ENCODE results near the gene HIGD2A. TPM values are rescaled to one million over a fixed set of nuclear protein-coding genes. Genes with fewer than 3 reads are reported as not detected.

Gene HIGD2A
- total and polyA plus RNA-seq, 2 experiments from 2014 or later: 67.7 to 194 TPM

DNA sequence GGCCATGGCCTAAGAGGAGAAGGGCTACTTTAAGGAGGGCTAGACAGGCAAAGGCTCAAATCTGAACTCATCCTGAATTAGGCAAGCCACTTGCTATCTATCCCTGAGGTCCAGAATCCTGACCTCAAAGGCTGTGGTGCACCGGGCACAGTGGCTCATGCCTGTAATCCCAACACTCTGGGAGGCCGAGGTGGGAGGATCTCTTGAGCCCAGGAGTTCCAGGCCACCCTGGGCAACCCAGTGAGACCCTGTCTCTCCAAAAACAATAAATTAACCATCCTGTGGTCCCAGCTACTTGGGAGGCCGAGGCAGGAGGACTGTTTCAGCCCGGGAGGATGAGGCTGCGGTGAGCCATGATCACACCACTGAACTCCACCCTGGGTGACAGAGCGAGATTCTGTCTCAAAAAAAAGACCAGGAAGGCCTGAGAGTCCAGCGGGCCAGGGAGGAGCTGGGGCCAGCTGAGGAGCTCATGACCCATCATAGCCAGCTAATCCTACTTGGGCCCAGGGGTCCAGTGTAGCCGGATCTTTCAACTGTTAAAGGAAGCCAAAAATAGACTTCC, 4.1 kb upstream of the HIGD2A start:
- H3K27me3 ChIP-seq (ENCODE audit: insufficient read depth): no peaks in the 10 kb centered on the region
- Mint-ChIP-seq H3K36me3 (ENCODE audit: low read depth) (peaks cover 74% of the 10 kb centered on the region), H3K27me3 (ENCODE audit: insufficient read depth, low read depth, poor library complexity) (peaks cover 11% of the 10 kb centered on the region), H3K4me1 (peaks cover 12% of the 10 kb centered on the region), H3K9me3 (no peaks in the 10 kb centered on the region; the same call in 2 of the 3 replicates), H3K4me3 (no peak overlapping the region), H3K27ac (no peak overlapping the region)
- no peak for TF ChIP-seq ETS1 (IDR thresholded peaks at IDR 0.05)
- TF ChIP-seq ZNF331 (CRISPR knock-in tag; IDR thresholded peaks at IDR 0.05; ENCODE audit: low read depth): no peak
- no peak for TF ChIP-seq EZH2 (IDR thresholded peaks at IDR 0.05; ENCODE audit: low read depth, unreplicated experiment)
- no peak for TF ChIP-seq REST (IDR thresholded peaks at IDR 0.05; ENCODE audit: unreplicated experiment)
- TF ChIP-seq, protein P1, sequence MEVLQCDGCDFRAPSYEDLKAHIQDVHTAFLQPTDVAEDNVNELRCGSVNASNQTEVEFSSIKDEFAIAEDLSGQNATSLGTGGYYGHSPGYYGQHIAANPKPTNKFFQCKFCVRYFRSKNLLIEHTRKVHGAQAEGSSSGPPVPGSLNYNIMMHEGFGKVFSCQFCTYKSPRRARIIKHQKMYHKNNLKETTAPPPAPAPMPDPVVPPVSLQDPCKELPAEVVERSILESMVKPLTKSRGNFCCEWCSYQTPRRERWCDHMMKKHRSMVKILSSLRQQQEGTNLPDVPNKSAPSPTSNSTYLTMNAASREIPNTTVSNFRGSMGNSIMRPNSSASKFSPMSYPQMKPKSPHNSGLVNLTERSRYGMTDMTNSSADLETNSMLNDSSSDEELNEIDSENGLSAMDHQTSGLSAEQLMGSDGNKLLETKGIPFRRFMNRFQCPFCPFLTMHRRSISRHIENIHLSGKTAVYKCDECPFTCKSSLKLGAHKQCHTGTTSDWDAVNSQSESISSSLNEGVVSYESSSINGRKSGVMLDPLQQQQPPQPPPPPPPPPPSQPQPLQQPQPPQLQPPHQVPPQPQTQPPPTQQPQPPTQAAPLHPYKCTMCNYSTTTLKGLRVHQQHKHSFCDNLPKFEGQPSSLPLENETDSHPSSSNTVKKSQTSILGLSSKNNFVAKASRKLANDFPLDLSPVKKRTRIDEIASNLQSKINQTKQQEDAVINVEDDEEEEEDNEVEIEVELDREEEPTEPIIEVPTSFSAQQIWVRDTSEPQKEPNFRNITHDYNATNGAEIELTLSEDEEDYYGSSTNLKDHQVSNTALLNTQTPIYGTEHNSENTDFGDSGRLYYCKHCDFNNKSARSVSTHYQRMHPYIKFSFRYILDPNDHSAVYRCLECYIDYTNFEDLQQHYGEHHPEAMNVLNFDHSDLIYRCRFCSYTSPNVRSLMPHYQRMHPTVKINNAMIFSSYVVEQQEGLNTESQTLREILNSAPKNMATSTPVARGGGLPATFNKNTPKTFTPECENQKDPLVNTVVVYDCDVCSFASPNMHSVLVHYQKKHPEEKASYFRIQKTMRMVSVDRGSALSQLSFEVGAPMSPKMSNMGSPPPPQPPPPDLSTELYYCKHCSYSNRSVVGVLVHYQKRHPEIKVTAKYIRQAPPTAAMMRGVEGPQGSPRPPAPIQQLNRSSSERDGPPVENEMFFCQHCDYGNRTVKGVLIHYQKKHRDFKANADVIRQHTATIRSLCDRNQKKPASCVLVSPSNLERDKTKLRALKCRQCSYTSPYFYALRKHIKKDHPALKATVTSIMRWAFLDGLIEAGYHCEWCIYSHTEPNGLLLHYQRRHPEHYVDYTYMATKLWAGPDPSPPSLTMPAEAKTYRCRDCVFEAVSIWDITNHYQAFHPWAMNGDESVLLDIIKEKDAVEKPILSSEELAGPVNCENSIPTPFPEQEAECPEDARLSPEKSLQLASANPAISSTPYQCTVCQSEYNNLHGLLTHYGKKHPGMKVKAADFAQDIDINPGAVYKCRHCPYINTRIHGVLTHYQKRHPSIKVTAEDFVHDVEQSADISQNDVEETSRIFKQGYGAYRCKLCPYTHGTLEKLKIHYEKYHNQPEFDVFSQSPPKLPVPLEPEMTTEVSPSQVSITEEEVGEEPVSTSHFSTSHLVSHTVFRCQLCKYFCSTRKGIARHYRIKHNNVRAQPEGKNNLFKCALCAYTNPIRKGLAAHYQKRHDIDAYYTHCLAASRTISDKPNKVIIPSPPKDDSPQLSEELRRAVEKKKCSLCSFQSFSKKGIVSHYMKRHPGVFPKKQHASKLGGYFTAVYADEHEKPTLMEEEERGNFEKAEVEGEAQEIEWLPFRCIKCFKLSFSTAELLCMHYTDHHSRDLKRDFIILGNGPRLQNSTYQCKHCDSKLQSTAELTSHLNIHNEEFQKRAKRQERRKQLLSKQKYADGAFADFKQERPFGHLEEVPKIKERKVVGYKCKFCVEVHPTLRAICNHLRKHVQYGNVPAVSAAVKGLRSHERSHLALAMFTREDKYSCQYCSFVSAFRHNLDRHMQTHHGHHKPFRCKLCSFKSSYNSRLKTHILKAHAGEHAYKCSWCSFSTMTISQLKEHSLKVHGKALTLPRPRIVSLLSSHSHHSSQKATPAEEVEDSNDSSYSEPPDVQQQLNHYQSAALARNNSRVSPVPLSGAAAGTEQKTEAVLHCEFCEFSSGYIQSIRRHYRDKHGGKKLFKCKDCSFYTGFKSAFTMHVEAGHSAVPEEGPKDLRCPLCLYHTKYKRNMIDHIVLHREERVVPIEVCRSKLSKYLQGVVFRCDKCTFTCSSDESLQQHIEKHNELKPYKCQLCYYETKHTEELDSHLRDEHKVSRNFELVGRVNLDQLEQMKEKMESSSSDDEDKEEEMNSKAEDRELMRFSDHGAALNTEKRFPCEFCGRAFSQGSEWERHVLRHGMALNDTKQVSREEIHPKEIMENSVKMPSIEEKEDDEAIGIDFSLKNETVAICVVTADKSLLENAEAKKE (CRISPR knock-in tag; IDR thresholded peaks at IDR 0.05): no peak
- TF ChIP-seq STAT1 (IDR thresholded peaks at IDR 0.05; ENCODE audit: unreplicated experiment): no peak
- no peak for TF ChIP-seq POLR2AphosphoS5 (IDR thresholded peaks at IDR 0.05; ENCODE audit: low read depth)
- TF ChIP-seq NANOG (IDR thresholded peaks at IDR 0.05; ENCODE audit: borderline replicate concordance): no peak
- TF ChIP-seq EZH2phosphoT487 (IDR thresholded peaks at IDR 0.05; ENCODE audit: unreplicated experiment): no peak
- TF ChIP-seq JUNB (IDR thresholded peaks at IDR 0.05; ENCODE audit: unreplicated experiment): no peak
- TF ChIP-seq ZNF114 (CRISPR knock-in tag; IDR thresholded peaks at IDR 0.05): no peak
- TF ChIP-seq, protein P2, sequence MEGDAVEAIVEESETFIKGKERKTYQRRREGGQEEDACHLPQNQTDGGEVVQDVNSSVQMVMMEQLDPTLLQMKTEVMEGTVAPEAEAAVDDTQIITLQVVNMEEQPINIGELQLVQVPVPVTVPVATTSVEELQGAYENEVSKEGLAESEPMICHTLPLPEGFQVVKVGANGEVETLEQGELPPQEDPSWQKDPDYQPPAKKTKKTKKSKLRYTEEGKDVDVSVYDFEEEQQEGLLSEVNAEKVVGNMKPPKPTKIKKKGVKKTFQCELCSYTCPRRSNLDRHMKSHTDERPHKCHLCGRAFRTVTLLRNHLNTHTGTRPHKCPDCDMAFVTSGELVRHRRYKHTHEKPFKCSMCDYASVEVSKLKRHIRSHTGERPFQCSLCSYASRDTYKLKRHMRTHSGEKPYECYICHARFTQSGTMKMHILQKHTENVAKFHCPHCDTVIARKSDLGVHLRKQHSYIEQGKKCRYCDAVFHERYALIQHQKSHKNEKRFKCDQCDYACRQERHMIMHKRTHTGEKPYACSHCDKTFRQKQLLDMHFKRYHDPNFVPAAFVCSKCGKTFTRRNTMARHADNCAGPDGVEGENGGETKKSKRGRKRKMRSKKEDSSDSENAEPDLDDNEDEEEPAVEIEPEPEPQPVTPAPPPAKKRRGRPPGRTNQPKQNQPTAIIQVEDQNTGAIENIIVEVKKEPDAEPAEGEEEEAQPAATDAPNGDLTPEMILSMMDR (conservative IDR thresholded peaks at IDR 0.05; ENCODE audit: low read depth in 2 of 2): no peak
- no peak for TF ChIP-seq CREB1 (CRISPR knock-in tag; IDR thresholded peaks at IDR 0.05; ENCODE audit: low read depth)
- DNase-seq (ENCODE audit: low spot score) (no peak), ATAC-seq (no peak)
- peaks cover 18% of the 10 kb centered on the region; the same call in 1 of the 2 replicates for H3F3A ChIP-seq (replicated peaks; ENCODE audit: low read depth)
- H3K4me3 ChIP-seq: no peak overlapping the region
- no peaks in the 10 kb centered on the region for H3K9me2 ChIP-seq (ENCODE audit: insufficient read depth)
- H3K27ac ChIP-seq (ENCODE audit: low read depth): no peak overlapping the region
- H3K4me2 ChIP-seq: no peak overlapping the region
- H2AFZ ChIP-seq: no peak overlapping the region
- peaks cover 9% of the 10 kb centered on the region; the same call in 1 of the 2 replicates for H3K4me1 ChIP-seq (ENCODE audit: insufficient read depth)
- peaks cover 21% of the 10 kb centered on the region for H4K20me1 ChIP-seq (replicated peaks; ENCODE audit: insufficient read depth)
- H3K79me2 ChIP-seq (replicated peaks; ENCODE audit: insufficient read depth): peaks cover 33% of the 10 kb centered on the region
- H3K36me3 ChIP-seq (ENCODE audit: insufficient read depth): peaks cover 27% of the 10 kb centered on the region

Measured in GM23338 (cell line).